Measurements from ENCODE around the gene SREK1.

Gene SREK1

DNA sequence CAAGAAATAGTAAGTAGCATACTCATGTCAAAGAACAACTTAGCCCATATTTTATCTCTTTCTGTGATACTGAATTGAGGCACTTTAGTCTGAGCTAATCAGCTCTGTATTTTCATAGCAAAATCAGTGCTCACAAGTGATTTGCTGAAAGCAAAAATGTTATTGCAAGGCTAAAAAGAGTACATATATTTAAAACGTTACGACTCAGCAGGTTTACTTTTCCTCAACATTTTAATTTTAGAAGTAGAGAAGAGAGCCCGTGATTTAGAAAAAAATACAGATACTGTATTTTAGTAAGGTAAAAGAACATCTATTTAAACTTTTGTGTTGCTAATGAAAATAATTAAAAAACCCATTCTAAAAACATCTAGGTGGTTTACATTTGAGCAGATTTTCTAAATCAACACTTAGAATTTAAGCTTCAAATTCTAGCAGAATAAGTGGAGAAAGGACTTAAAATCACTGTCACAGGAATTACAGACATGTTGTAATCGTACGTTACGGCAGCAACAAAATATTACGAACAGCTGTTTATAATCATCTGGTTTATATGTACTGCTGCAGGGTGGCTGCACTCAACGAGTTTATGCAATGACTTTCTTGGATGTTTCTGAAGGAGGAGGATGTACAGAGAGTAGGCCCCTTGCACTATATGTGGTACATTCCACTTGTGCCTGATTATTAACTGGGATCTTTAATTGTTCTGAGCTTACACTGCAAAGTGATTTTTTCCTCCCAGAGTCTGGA is 20.1 kb downstream of the SREK1 start:
- ATAC-seq: no peak

DNA sequence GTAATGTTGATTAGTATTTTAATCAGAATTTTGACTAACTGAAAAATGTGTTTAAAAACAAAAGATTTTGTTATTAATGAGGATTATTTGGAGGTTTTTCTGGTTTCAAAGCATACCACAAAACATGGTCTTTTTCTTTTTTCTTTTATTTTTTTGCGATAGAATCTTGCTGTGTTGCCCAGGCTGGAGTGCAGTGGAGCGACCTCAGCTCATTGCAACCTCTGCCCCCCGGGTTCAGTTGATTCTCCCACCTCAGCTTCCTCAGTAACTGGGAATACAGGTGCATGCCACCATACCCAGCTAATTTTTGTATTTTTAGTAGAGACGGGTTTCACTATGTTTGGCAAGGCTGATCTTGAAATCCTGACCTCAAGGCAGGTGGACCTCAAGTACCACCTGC is 24.1 kb downstream of the SREK1 start:
- no peak for ATAC-seq

DNA sequence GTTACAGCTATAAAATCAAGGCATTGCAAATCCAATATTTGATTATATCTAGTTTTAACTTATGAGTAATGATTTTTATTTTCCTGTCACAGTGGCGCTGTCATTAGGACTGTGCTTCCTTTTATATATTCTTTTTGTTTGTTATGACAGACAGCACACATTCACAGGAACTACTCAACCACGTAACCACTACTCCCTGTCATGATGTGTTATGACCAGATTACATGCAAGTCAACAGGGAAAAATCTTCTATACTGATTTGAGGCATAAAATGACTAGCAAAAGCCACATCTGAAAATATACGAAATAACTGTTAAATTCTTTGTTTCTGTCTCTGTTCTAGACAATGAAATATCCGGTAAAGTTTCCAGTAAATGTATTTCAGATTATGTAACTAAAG is 25.4 kb downstream of the SREK1 start:
- peak; percentile 47 to 69 for ATAC-seq

DNA sequence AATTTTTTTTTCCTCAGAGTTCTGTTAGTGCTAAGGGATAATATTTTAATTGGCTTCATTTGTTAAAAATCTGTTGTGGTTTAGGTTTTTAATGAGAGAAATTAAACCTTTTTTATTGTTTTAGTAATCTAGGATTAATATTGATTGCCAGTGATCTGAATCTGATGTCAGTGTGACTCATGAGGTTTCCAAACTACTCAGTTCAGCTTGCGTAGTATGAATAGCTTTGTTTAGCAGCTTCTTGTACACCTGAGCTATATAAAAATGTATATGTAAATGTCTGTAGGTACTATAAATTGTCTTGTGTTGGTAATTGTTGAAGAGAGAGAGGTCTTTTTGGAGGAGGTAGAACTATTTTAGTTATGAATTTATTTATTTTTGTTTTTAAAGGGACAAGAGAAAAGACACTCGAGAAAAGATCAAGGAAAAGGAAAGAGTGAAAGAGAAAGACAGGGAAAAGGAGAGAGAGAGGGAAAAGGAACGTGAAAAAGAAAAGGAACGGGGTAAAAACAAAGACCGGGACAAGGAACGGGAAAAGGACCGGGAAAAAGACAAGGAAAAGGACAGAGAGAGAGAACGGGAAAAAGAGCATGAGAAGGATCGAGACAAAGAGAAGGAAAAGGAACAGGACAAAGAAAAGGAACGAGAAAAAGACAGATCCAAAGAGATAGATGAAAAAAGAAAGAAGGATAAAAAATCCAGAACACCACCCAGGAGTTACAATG is 26.3 kb downstream of the SREK1 start:
- ATAC-seq: peak; percentile 57 to 59

DNA sequence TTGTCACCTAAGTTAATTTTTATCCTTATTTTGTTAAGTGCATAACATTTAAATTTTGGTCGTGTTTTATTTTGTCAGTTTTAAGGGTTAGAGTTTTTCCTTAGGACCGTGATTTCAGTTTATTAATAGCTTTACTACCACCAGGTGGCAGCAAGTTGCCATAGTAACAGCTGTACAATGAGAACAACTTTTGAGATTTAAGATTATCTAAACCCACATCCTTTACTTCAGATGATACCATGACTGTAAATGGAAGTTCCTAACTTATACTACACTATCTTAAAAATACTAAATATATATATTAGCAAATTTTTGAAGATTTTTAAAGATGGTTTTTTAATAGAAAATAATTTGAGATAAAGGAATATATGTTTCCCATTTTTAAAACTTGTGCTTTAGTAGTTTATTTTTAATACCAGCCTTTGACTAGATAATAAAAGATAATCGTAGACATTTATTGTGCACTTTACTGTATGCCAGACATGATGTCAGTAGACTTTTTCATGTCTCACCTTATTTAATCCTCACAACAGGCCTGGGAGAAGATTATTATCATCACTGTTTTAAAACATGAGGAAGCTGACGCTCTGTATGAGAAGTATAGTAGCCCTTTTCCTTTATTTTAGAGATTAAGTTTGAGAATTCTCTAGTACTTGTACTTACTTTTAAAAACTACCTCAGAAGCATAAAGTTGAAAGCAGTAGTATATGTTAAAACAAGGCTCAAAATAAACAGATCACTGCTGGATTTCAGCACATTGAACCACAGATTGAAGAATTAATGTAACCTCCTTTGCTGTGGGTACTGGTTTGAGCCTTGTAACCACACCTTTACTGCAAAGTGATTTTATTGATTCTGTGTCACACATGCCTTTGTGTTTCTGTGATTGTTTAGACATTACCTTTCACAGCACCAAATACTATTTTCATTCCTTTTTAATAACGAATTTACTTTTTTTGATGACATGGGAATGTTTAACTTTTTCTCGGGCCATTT is 27.5 kb downstream of the SREK1 start:
- peak; percentile 70 to 79 for ATAC-seq

DNA sequence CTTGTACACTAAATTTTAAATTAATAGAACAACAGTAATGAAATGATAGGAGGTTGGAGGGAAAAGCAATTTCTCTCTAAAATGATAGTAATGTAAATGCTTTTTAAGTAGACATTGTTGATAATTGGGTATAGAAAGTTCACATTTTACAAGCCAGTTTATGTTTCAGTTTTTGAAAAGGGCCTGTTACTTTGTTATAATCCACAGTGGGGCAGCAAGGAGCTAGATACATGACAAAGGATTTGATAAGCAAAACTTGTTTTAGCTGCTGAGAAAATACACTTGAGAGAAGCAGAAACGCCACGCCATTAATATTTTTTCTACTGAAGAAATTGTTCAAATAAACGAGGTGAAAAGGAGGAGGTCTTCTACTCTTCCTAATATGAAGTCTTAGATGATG is 30.2 kb downstream of the SREK1 start:
- ATAC-seq: no peak

DNA sequence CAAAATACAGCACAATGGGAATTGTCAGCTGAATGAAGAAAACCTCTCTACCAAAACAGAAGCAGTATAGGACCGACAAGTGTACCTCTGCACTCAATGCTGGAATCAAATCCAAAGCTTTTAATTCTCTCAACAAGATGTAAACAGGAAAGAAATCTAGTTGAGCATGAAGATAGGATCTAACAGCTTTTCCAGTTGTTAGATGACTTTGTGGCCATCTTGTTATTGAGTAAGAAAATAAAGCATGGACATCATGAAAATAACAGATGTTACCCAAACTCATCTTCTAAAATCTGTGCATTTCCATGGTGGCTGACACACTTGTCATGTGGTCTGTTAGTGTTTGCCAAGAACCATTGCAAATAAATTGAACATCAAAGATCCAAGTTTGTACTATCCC is 34.7 kb downstream of the SREK1 start:
- ATAC-seq: no peak

DNA sequence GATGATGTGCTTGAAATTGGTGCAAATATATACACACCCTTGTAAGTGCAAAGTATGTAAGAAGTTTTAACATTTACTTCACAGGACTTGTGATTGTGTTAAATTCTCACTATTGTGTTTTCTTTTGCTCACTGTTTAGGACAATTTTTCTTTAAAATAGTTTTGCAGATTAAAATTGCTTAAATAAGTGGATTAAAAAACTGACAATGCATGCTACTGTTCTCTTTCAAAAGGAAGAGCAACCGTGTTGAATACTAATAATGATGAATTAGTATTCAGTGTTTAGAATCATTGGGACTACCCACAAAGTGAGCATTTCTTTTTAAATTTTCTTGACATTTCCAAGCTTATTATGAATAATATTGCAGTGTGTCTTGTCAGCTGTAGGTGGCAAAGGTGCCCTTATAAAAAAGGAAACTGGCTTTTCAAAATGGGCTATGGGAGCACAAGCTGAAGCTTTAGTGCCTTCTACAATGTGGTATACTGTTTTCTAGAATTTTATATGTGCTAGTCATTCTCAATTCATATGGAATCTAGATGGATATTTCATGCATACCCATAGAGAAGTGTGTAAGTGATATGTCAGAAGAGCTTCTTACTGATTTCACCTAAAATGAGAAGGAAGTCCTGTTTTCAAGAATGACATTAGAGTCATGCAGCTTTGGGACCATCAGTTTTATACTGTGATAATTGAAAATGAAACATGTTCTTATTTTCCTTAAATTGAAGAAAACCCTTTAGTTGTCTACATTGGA is 35.4 kb downstream of the SREK1 start:
- ATAC-seq: no peak

DNA sequence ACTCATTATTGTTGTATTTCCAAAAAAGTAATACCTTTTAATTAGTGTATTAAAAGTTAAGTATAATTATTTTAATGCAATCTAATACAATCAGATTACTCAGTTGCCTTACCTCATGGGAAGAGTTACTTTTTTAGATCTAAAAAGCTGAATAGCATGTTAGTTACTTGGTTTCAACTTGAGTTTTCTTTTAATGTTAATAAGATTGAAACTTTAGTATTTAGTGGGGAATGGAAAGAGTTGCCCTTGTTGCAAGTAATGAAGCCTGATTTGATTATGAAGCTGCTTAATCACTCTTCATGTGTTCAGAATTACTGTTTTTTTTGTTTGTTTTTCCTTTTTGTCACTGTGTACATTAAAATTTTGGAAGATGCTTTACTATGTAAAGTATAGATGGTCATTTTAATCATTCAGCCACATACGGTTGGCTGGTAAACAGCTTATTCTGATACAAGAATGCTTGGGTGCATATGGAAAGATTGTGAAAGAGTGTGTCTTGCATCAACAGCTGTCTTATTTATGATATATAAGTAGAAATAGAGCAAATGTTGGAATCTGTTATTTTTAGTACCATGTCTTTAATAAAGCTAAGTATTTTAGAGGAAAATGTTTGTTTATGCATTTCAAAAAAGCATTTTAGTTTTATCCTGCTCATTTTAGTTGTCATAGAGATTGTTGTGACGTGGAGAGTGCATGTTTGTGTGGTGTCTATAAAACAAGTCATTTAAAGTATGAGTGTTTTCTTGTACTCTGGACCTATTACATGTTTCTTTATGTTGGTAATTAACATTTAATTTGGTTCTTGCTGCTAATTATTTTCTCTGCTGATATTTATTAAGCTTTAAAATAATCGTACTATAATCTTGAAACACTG is 36.4 kb downstream of the SREK1 start:
- ATAC-seq: peak in 1 of 2 donors; percentile 64

DNA sequence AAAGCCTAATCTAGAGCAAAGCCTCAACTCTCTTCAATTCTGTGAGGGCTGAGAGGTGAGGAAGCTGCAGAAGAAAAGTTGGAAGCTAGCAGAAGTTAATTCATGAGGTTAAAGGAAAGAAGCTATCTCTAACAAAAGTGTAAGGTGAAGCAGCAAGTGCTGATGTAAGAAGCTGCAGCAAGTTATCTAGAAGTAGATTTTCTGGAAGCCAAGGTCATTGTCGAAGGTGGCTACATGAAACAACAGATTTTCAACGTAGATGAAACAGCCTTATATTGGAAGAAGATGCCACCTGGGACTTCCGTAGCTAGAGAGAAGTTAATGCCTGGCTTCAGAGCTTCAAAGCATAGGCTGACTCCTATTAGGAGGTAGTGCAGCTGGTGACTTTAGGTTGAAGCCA is 42.0 kb downstream of the SREK1 start:
- ATAC-seq: no peak

DNA sequence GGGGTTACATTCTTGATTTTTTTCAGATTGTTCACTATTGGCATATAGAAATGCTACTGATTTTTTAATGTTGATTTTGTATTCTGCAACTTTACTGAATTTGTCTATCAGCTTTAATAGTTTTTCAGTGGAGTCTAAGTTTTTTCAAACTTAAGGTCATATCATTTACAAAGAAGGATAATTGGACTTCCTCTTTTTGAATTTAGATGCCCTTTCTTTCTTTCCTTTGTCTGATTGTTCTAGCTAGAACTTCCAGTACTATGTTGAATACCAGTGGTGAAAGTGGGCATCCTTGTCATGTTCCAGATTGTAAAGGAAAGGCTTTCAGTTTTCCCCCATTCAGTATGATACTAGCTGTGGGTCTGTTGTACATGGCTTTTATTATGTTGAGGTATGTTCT is 49.3 kb downstream of the SREK1 start:
- no peak for ATAC-seq

DNA sequence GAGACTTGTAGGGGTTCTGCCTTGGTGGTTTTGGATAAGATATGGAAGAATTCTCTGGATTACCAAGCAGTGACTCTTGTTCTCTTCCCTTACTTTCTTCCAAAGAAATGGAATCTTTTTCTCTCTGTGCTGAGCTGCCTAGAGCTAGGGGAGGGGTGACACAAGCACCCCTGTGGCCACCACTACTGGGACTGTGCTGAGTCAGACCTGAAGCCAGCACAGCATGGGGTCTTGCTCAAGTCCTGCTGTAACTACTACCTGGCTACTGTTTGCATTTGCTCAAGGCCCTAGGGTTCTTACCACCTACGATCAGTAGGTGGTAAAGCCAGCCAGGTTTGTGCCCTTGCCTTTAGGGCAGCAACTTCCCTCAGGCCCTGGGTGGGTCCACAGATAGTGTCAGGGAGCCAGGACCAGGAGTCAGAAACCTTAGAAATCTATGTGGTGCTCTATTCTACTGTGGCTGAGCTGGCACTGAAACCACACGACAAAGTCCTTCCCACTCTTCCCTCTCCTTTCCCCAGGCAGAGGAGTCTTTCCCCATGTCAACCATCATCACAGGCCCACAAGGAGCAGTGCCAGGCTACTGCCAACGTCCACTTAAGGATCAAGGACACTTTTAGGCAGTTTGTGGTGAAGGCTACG is 53.8 kb downstream of the SREK1 start:
- no peak for ATAC-seq

DNA sequence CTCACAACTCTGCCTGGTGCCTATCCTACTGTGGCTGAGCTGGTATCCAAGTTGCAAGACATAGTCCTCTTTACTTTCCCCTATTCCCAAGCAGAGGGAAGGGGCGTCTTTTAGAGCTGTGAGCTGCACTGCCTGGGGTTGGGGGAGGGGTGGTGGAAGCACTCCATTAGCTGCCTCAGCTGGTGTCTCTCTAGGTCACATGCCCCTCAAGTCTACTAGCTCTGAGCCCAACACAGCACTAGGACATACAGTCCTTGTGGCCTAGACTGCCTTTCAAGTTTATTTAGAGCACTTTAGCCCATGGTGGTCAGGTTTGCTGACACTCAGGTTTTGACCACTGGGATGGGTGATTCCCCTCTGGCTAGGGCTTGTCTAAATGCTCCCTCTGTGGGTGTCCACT is 54.7 kb downstream of the SREK1 start:
- ATAC-seq: no peak

DNA sequence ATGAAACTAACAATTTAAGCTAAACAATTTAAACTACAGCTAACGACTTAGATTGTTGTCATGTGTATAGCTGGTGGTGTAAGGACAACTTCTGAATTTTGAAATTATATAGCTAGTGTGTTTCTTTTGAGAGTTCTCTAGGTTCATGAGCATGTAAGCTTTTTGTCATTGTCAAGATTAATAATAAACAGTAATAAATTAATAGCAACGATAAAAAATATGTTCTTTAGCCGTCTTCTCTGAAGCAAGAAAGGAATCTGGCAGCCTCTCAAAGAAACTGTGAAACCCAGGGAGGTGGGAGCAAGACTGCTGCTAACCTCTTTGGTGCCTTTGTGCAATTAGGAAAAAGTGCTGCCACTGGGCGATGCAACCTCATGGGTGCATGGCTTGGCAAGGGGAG is 59.4 kb downstream of the SREK1 start:
- no peak for ATAC-seq

DNA sequence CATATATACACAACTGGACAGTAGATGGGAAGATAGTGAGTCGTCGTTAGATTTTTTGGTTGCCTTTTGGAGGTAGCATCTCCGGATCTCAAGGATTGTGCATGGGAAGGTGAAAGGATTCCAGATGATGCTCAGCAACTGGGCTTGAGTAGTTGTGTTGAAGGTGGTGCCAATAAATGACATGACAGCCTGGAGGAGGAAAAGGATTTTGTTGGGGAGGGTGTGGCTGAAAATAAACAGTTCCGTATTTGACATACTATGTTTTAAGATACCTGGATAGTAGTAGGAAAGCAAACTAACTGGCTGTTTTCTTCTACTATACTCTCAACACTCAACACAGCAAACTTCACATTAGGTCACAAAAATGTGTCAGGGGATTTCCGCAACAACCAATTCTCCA is 62.4 kb downstream of the SREK1 start:
- ATAC-seq: no peak

DNA sequence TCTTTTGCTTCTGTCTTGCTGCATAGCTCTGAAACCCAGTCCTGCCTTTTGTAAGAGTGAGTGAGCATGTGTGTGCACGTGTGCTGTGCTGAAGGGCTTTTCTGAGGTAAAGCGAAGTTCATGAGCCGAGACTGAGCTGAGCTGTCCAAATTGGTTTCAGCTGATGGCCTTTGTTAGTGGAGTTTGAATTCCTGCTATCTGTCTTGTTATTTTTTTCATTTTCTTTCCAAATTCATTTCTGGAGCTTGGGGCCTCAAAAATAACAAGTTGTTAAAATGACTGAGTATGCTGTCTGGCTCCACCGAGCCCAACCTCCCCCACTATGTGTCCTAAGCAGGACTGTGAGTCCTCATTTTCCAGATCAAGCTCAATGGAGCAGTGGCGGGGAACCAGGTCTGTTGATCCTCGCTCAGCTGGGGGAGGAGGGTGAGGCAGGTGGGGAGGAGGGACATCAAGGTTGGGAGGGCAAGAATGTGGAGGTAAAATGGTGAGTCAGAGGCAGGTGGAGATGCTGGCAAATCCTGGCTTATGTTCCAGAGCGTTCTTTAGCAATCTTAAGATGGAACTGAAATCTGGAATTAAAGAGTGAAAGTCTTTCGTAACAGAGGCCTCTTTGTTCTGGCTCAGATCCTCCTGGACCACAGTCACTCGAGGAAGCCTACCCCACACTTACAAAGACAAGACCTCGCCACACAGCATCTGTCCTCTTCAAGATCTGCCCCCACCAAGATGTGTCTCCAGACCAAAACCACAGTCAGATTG is 63.9 kb downstream of the SREK1 start:
- no peak for ATAC-seq

DNA sequence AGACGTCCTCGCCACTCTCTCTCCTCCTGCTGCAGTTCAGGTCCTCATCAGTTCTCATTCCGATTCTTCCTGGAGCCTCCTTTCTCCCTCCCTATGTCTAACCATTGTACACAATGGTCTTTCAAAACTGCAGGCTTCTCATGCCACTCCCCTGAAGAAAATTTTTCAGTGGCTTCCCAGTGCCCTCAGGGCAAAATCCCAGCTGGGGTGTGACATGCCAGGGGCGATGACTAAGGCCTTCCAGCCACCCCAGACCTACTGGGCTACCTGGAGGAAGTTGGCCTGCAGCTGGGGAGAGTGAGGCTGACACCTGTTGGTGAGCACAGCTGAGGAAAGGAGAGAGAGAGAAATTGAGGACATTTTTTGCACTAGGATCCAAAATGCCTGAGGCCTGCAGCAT is 65.2 kb downstream of the SREK1 start:
- ATAC-seq: no peak

DNA sequence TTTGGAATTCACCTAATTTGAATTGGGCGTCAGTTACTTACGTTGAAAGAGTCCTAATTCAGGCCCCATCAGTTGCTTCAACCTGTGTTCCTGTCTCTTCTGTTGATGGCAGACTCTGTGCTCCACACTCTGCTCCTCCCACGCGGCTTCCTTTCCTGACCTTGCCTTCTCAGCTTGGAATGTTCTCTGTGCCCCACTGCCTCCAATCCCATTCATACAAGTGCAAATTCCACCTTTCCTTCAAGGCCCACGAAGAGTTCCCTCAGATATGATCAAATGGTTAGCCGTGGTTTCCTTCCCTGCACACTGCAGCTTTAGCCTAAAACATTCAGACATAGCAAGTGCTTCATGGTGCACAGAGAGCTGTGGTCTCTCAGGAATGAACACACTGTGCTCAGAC is 65.7 kb downstream of the SREK1 start:
- no peak for ATAC-seq

DNA sequence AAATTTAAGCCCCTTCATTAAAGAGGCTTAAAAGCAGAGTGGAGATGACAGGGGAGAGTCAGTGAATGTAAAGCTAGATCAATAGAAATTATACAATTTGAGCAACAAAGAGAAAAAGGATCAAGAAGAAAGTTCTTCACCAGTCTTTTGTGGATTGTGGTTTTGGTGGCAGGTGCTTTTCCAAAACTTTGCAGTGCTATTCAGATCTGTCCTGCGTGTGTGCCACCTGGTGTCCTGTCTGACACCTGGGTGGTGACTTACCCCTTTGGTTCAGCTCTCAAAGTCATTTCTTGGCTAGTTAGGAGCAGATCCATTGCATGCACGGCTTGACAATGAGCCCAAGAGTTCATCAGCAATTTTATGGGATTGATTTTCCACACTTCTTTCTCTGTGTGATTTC is 69.4 kb downstream of the SREK1 start:
- ATAC-seq: no peak

DNA sequence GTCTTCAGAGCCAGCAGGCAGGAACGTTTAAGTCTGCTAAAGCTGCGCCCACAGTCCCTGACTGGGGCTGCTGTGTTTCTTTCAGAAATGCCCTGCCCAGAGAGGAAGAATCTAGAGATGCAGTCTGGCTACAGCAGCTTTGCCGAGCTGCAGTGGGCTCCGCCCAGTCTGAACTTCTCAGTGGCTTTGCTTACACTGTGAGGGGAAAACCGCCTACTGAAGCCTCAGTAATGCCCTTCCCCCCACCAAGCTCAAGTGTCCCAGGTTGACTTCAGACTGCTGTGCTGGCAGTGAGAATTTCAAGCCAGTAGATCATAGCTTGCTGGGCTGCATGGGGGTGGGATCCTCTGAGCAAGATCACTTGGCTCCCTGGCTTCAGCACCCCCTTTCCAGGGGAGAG is 78.4 kb downstream of the SREK1 start:
- no peak for ATAC-seq
